Measurements from ENCODE around the gene ERMARD. TPM values are rescaled to one million over a fixed set of nuclear protein-coding genes. Genes with fewer than 3 reads are reported as not detected.

The ERMARD gene
- total and polyA plus RNA-seq, 2 experiments from 2014 or later = 20.9 to 21.2 TPM

DNA sequence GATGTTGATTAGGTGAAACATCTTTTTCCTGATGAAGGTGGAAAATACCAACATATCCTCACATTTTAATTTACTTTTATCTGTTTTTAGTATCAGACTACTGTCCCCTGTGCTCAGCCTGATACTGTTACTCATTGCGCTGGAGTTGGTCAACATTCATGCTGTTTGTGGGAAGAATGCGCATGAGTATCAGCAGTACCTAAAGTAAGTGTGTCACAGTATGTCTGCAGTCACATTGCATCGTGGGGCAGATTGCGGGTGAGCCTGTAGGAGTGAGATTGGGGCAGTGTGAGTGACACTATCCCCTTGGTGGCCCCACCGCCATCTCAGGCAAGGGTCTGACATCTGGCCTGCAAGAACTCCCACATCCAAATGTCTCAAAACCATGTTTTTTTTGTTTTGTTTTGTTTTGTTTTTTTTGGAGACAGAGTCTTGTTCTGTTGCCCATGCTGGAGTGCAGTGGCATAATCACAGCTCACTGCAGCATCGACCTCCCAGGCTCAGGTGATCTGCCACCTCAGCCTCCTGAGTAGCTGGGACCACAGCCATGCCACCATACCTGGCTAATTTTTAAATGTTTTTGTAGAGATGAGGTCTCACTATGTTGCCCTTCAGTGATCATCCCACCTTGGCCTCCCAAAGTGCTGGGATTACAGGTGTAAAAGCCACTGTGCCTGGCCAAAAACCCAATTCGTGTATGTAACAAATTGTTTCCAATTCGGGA is 27.8 kb downstream of the ERMARD start:
- H3K27me3 ChIP-seq = no peaks in the 10 kb centered on the region
- H3K27ac ChIP-seq = no peak overlapping the region
- no peak for DNase-seq (ENCODE audit: low read depth in 1 of 2, low spot score in 1 of 2)
- no peak for TF ChIP-seq CTCF (IDR thresholded peaks at IDR 0.05; ENCODE audit: low read depth, low read length)
- peaks cover 4% of the 10 kb centered on the region for H3K36me3 ChIP-seq
- H3K4me3 ChIP-seq = no peak overlapping the region
- no peaks in the 10 kb centered on the region for H3K9me3 ChIP-seq (ENCODE audit: low read depth)
- H3K4me1 ChIP-seq (ENCODE audit: low read depth) = no peaks in the 10 kb centered on the region

DNA sequence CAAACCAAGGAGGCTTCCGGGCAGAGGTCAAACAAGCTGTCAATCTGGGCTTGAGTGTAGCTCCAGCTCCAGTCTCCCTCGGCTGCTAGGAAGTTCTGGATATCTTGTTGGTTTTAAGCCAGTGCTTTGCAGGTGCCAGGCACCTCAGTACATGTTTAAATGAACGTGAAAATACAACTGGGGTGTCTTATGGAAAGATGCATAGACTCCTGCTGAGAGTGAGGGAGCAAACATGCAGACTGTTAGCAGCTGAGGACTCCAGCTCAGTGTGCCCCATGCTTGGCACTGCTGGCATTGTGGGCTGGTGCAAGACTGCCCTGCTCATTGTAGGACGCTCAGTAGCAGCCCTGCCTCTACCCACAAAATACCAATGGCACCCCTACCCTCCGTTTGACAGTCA is 28.5 kb downstream of the ERMARD start:
- no peak for DNase-seq (ENCODE audit: low read depth in 1 of 2, low spot score in 1 of 2)
- Histone ChIP-seq H3K36me3 (peaks cover 4% of the 10 kb centered on the region), H3K4me1 (ENCODE audit: low read depth) (no peaks in the 10 kb centered on the region), H3K27me3 (no peaks in the 10 kb centered on the region), H3K27ac (no peak overlapping the region), H3K9me3 (ENCODE audit: low read depth) (no peaks in the 10 kb centered on the region), H3K4me3 (no peak overlapping the region)
- TF ChIP-seq CTCF (IDR thresholded peaks at IDR 0.05; ENCODE audit: low read depth, low read length) = no peak

GRCh38 chr6:169780571-169781091 is 29.2 kb downstream of the ERMARD start:
- H3K27me3 ChIP-seq = no peaks in the 10 kb centered on the region
- no peak for TF ChIP-seq CTCF (IDR thresholded peaks at IDR 0.05; ENCODE audit: low read depth, low read length)
- DNase-seq (ENCODE audit: low read depth in 1 of 2, low spot score in 1 of 2) = no peak

DNA sequence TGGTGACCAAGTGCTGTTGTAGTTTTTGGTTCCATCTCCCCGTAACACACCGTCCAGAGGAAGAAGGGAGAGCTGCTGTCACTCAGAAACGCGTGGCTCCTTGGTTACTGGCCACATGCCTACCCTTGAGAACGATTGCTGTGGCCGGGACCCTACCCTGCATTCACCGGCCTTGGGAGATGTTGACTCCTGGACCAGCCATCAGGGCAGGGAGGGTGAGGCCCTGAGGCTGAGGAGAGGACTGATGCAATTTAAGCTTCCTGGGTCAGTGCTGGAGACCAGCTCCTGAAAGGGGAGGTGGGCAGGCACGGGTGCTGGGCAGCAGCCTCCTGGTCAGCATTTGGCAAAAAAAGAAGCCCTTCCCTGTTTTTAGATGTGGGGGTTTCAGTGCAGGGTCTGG is 31.5 kb downstream of the ERMARD start:
- H3K4me3 ChIP-seq = no peak overlapping the region
- no peaks in the 10 kb centered on the region for H3K36me3 ChIP-seq
- DNase-seq (ENCODE audit: low read depth in 1 of 2, low spot score in 1 of 2) = no peak
- no peak overlapping the region for H3K27ac ChIP-seq
- H3K4me1 ChIP-seq (ENCODE audit: low read depth) = no peaks in the 10 kb centered on the region
- TF ChIP-seq CTCF (IDR thresholded peaks at IDR 0.05; ENCODE audit: low read depth, low read length) = no peak
- no peaks in the 10 kb centered on the region for H3K9me3 ChIP-seq (ENCODE audit: low read depth)
- no peaks in the 10 kb centered on the region for H3K27me3 ChIP-seq

More at GRCh38 chr6:169780571-169781091, 29.2 kb downstream of the ERMARD start:
- H3K4me1 ChIP-seq (ENCODE audit: low read depth) = no peaks in the 10 kb centered on the region
- H3K4me3 ChIP-seq = no peak overlapping the region
- peaks cover 4% of the 10 kb centered on the region for H3K36me3 ChIP-seq
- H3K27ac ChIP-seq = no peak overlapping the region
- no peaks in the 10 kb centered on the region for H3K9me3 ChIP-seq (ENCODE audit: low read depth)

- DNase-seq (ENCODE audit: low read depth in 1 of 2, low spot score in 1 of 2) = no peak
- Histone ChIP-seq H3K4me3 (no peak overlapping the region), H3K27me3 (no peaks in the 10 kb centered on the region), H3K4me1 (ENCODE audit: low read depth) (no peaks in the 10 kb centered on the region), H3K36me3 (no peaks in the 10 kb centered on the region), H3K27ac (no peak overlapping the region), H3K9me3 (ENCODE audit: low read depth) (no peaks in the 10 kb centered on the region)
- no peak for TF ChIP-seq CTCF (IDR thresholded peaks at IDR 0.05; ENCODE audit: low read depth, low read length)
Observed at GRCh38 chr6:169783401-169783800, 32.0 kb downstream of the ERMARD start.
